Chondrocyte (in vitro differentiated cells): ENCODE data around the gene NPAS1. TPM values are rescaled to one million over a fixed set of nuclear protein-coding genes. Genes with fewer than 3 reads are reported as not detected.

Experiments used
- DNase-seq: peaks from one replicate; pipeline ENCODE4 v3.0.0; 2021; ENCODE audit warnings: mixed read lengths, low spot score
- H3K27ac Mint-ChIP-seq: one replicate; pipeline ENCODE4 v1.8.0; 2021; ENCODE audit warnings: mild to moderate bottlenecking, moderate library complexity, mixed read lengths; ENCODE audit not compliant: unreplicated experiment
- H3K27me3 Mint-ChIP-seq: 2 replicates; pipeline ENCODE4 v1.8.0; 2021; ENCODE audit warnings: low read depth, mixed read lengths
- H3K36me3 Mint-ChIP-seq: 2 replicates; pipeline ENCODE4 v1.8.0; 2021; ENCODE audit warnings: low read depth, mixed read lengths
- H3K4me1 Mint-ChIP-seq: 2 replicates; pipeline ENCODE4 v1.8.0; 2021; ENCODE audit warnings: low read depth, mild to moderate bottlenecking, mixed read lengths
- H3K4me3 Mint-ChIP-seq: one replicate; pipeline ENCODE4 v1.8.0; 2021; ENCODE audit warnings: mild to moderate bottlenecking, moderate library complexity, mixed read lengths; ENCODE audit not compliant: unreplicated experiment
- H3K9me3 Mint-ChIP-seq: 2 replicates; pipeline ENCODE4 v1.8.0; 2021; ENCODE audit warnings: low read depth, mixed read lengths
- CTCF ChIP-seq: fragments of 200-600 bp; sonication (generic); IDR thresholded peaks from 2 replicates; pipeline ENCODE4 v1.5.0; 2021; ENCODE audit warnings: antibody characterized with exemption, mild to moderate bottlenecking, moderate library complexity
- total RNA-seq: library from RNA; stranded (reverse); gene quantifications from 3 replicates; pipeline ENCODE4 v1.2.1, GENCODE V29; 2021

NPAS1 gene
- total RNA-seq, 1 donor from 2014 or later: 1.7 TPM

- H3K27ac Mint-ChIP-seq: no peak overlapping the region
- H3K4me3 Mint-ChIP-seq: no peak overlapping the region
- no peaks in the 10 kb centered on the region for H3K27me3 Mint-ChIP-seq
- no peaks in the 10 kb centered on the region for H3K9me3 Mint-ChIP-seq
- H3K36me3 Mint-ChIP-seq: peaks cover 35% of the 10 kb centered on the region
- DNase-seq: no peak
- H3K4me1 Mint-ChIP-seq: no peaks in the 10 kb centered on the region
- TF ChIP-seq CTCF: no peak
Observed at GRCh38 chr19:47086280-47086679, 66.6 kb downstream of the NPAS1 start.

- no peaks in the 10 kb centered on the region for H3K27me3 Mint-ChIP-seq
- no peak for DNase-seq
- TF ChIP-seq CTCF: no peak
- peaks cover 28% of the 10 kb centered on the region for H3K36me3 Mint-ChIP-seq
- no peaks in the 10 kb centered on the region for H3K9me3 Mint-ChIP-seq
- H3K27ac Mint-ChIP-seq: no peak overlapping the region
- H3K4me3 Mint-ChIP-seq: no peak overlapping the region
- peaks cover 6% of the 10 kb centered on the region for H3K4me1 Mint-ChIP-seq
Observed at GRCh38 chr19:47089767-47090350, 70.2 kb downstream of the NPAS1 start.

- DNase-seq: peak; percentile 22
- Mint-ChIP-seq H3K36me3 (peaks cover 17% of the 10 kb centered on the region), H3K4me3 (no peak overlapping the region), H3K9me3 (no peaks in the 10 kb centered on the region), H3K27ac (peak overlapping the region; percentile 17), H3K4me1 (peaks cover 31% of the 10 kb centered on the region), H3K27me3 (no peaks in the 10 kb centered on the region)
- TF ChIP-seq CTCF: no peak
Observed at GRCh38 chr19:47093254-47093653, 73.6 kb downstream of the NPAS1 start.

DNA sequence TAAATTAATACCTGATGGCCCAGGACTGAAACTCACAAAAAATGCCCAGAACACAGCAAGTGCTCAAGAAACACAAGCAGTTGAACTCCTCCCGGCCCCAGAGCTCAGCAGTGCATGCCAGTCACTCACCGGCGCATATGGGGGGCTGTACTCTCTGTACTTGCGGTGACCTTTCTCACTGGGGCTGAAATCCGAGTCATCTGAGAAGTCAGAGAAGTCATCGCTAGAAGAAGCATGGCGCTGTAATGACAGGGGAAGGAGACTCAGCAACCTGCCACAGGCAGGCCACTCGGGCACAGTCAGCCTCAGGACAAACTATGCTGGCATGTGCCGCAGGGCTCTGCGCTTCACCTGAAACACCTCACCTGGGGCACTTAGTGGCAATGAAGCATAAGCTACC, 74.2 kb downstream of the NPAS1 start:
- Mint-ChIP-seq H3K27me3 (no peaks in the 10 kb centered on the region), H3K4me3 (no peak overlapping the region), H3K9me3 (no peaks in the 10 kb centered on the region), H3K4me1 (peaks cover 36% of the 10 kb centered on the region), H3K36me3 (peaks cover 17% of the 10 kb centered on the region), H3K27ac (no peak overlapping the region)
- no peak for TF ChIP-seq CTCF
- DNase-seq: peak; percentile 10

DNA sequence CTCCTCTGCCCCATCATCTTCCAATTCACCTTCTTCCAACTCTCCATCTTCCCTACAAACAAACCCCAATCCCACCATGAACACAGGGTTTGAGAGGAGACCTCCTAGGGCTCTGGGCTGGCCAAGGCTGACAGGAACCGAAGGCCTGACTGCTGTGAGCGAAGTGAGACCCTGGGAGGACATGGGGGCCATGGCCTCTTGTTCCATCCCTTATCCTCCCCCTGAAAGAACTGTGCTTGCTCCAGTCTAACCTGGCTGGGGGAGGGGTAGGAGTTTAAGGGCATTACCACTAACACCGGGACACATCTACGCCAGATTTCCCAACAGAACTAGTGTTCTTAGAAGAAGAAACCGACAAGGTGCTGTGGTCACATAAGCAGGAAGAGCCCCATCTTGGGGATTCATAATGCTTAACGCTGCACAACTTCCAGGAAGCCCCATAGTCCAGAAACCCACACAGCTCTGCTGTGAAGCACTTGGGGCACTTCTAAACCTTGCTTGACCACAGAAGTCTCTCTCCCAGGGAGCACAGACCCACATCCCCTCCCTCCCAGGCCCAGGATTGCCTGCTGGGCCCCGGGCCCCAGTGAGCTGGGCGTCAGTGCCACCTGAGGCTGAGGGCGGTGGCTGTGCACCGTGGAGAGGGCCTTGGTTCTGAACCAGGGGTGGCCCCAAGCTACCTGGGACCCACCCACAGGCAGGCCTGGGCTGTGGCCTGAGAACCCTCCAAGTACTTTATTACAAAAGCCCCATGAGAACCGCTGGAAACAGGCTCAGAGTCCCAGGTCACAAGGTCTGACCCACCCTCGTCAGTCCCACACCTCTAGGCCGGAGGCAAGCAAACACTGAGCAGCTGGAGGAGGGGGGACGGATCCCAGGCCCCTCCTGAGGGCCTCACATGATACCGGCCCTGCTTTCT, 75.2 kb downstream of the NPAS1 start:
- DNase-seq: no peak
- H3K27ac Mint-ChIP-seq: peak overlapping the region; percentile 68

More for the DNA sequence above, 75.2 kb downstream of the NPAS1 start:
- H3K4me1 Mint-ChIP-seq: peaks cover 37% of the 10 kb centered on the region
- no peak for TF ChIP-seq CTCF
- no peaks in the 10 kb centered on the region for H3K9me3 Mint-ChIP-seq
- no peak overlapping the region for H3K4me3 Mint-ChIP-seq
- no peaks in the 10 kb centered on the region for H3K27me3 Mint-ChIP-seq
- H3K36me3 Mint-ChIP-seq: peaks cover 14% of the 10 kb centered on the region

Other genes with a start within 250 kb of the NPAS1 start
- gene SLC1A5, start 231.2 kb upstream of the NPAS1 start, total RNA-seq: 77.3 to 310 TPM (median 304 TPM) in 3 replicates
- gene AP2S1, start 169.0 kb upstream of the NPAS1 start, total RNA-seq: 168 to 189 TPM (median 173 TPM) in 3 replicates
- 60.1 to 70.9 TPM (median 70.2 TPM) in 3 replicates for gene ARHGAP35, start 158.8 kb upstream of the NPAS1 start, total RNA-seq
- 35.8 to 37.6 TPM (median 37.3 TPM) in 3 replicates for gene TMEM160, start 28.8 kb downstream of the NPAS1 start, total RNA-seq
- 43.5 to 54.2 TPM (median 46.2 TPM) in 3 replicates for gene ZC3H4, start 93.9 kb downstream of the NPAS1 start, total RNA-seq
- 91.2 to 107 TPM (median 95.7 TPM) in 3 replicates for gene SAE1, start 111.0 kb downstream of the NPAS1 start, total RNA-seq
- gene BBC3, start 211.4 kb downstream of the NPAS1 start, total RNA-seq: 12.6 to 16.1 TPM (median 15.2 TPM) in 3 replicates
- 41.3 to 62.4 TPM (median 59.4 TPM) in 3 replicates for gene CCDC9, start 236.7 kb downstream of the NPAS1 start, total RNA-seq